NT2/D1 (cell line): Measurements from ENCODE around the gene KCNJ14.

Experiments used
- SUZ12 ChIP-seq: IDR thresholded peaks from 2 replicates; pipeline ENCODE4 v1.6.1; 2011; ENCODE audit not compliant: insufficient read length, insufficient read depth; ENCODE audit errors: extremely low read depth
- YY1 ChIP-seq: IDR thresholded peaks from 2 replicates; pipeline ENCODE4 v1.6.1; 2011; ENCODE audit not compliant: insufficient read length, insufficient read depth
- ZNF274 ChIP-seq: IDR thresholded peaks from 2 replicates; pipeline ENCODE4 v1.6.1; 2011; ENCODE audit warnings: mild to moderate bottlenecking, low read depth, low read length

GRCh38 chr19:48479686-48480085 is 24.3 kb downstream of the KCNJ14 start:
- TF ChIP-seq ZNF274 (no peak), YY1 (no peak), SUZ12 (no peak)
